GM21723 (cell line): ENCODE measurements around the gene WIPF1.
A peak's percentile ranks its signal among the peaks of the same experiment; 100 is the strongest.

Source experiments
- ATAC-seq: cut with Tn5 transposase; IDR thresholded peaks from one replicate; pipeline ENCODE4 v1.9.1; 2021; ENCODE audit warnings: mild to moderate bottlenecking, moderate library complexity; ENCODE audit not compliant: unreplicated experiment

WIPF1 gene

GRCh38 chr2:174623106-174623637 lies 25.6 kb upstream of the WIPF1 start:
- ATAC-seq, result no peak

- ATAC-seq, result no peak
These were observed 23.7 kb upstream of the WIPF1 start for GRCh38 chr2:174621323-174621722.

GRCh38 chr2:174618179-174618578 lies 20.6 kb upstream of the WIPF1 start:
- ATAC-seq, result no peak

- no peak for ATAC-seq
These were observed 20.1 kb upstream of the WIPF1 start for GRCh38 chr2:174617718-174618117.

- no peak for ATAC-seq
These were observed 19.5 kb upstream of the WIPF1 start for GRCh38 chr2:174617120-174617519.

- ATAC-seq, result peak; percentile 41
These were observed 18.4 kb upstream of the WIPF1 start for GRCh38 chr2:174615871-174616436.

- ATAC-seq, result no peak
These were observed 16.7 kb upstream of the WIPF1 start for GRCh38 chr2:174614261-174614660.

- no peak for ATAC-seq
These were observed 15.9 kb upstream of the WIPF1 start for GRCh38 chr2:174613531-174613930.

- no peak for ATAC-seq
These were observed 15.4 kb upstream of the WIPF1 start for GRCh38 chr2:174612970-174613369.

GRCh38 chr2:174611854-174612253 lies 14.2 kb upstream of the WIPF1 start:
- ATAC-seq, result no peak

- peak; percentile 11 for ATAC-seq
These were observed 13.4 kb upstream of the WIPF1 start for GRCh38 chr2:174611006-174611405.

GRCh38 chr2:174610243-174610995 lies 12.8 kb upstream of the WIPF1 start:
- peak; percentile 33 for ATAC-seq

- ATAC-seq, result no peak
These were observed 11.7 kb upstream of the WIPF1 start for GRCh38 chr2:174609261-174609660.

- peak; percentile 43 for ATAC-seq
These were observed 11.2 kb upstream of the WIPF1 start for GRCh38 chr2:174608866-174609214.

GRCh38 chr2:174607989-174608865 lies 10.6 kb upstream of the WIPF1 start:
- ATAC-seq, result peak; percentile 69

- no peak for ATAC-seq
These were observed 10.0 kb upstream of the WIPF1 start for GRCh38 chr2:174607584-174607983.

- peak; percentile 32 for ATAC-seq
These were observed 8.7 kb upstream of the WIPF1 start for GRCh38 chr2:174606336-174606735.

GRCh38 chr2:174605687-174606086 lies 8.1 kb upstream of the WIPF1 start:
- no peak for ATAC-seq

GRCh38 chr2:174603280-174603679 lies 5.7 kb upstream of the WIPF1 start:
- ATAC-seq, result no peak

GRCh38 chr2:174602745-174603144 lies 5.1 kb upstream of the WIPF1 start:
- ATAC-seq, result no peak

- ATAC-seq, result no peak
These were observed 2.7 kb upstream of the WIPF1 start for GRCh38 chr2:174600349-174600748.
